HG02588 (cell line): ENCODE data around the gene GMDS.

ENCODE experiments used
- ATAC-seq: cut with Tn5 transposase; IDR thresholded peaks from one replicate; pipeline ENCODE4 v1.9.1; 2021; ENCODE audit warnings: mild to moderate bottlenecking, moderate library complexity; ENCODE audit not compliant: unreplicated experiment

The GMDS gene

GRCh38 chr6:2242311-2242710, 3.1 kb downstream of the GMDS start:
- ATAC-seq: no peak

- ATAC-seq: no peak
Observed at GRCh38 chr6:2240961-2241360, 4.4 kb downstream of the GMDS start.

- ATAC-seq: no peak
Observed at GRCh38 chr6:2237001-2237400, 8.4 kb downstream of the GMDS start.

GRCh38 chr6:2235777-2236495, 9.5 kb downstream of the GMDS start:
- no peak for ATAC-seq

- ATAC-seq: no peak
Observed at GRCh38 chr6:2232445-2232844, 13.0 kb downstream of the GMDS start.

- no peak for ATAC-seq
Observed at GRCh38 chr6:2231438-2231837, 14.0 kb downstream of the GMDS start.

GRCh38 chr6:2230659-2231277, 14.6 kb downstream of the GMDS start:
- peak; percentile 63 for ATAC-seq

- ATAC-seq: no peak
Observed at GRCh38 chr6:2229742-2230141, 15.7 kb downstream of the GMDS start.

- no peak for ATAC-seq
Observed at GRCh38 chr6:2229039-2229438, 16.4 kb downstream of the GMDS start.

GRCh38 chr6:2228392-2228791, 17.0 kb downstream of the GMDS start:
- no peak for ATAC-seq

GRCh38 chr6:2226775-2227174, 18.6 kb downstream of the GMDS start:
- ATAC-seq: no peak

- no peak for ATAC-seq
Observed at GRCh38 chr6:2225422-2226392, 19.7 kb downstream of the GMDS start.

- ATAC-seq: no peak
Observed at GRCh38 chr6:2224847-2225382, 20.5 kb downstream of the GMDS start.

GRCh38 chr6:2222275-2222842, 23.0 kb downstream of the GMDS start:
- ATAC-seq: no peak

GRCh38 chr6:2221726-2222274, 23.6 kb downstream of the GMDS start:
- ATAC-seq: peak; percentile 71

- no peak for ATAC-seq
Observed at GRCh38 chr6:2220154-2220553, 25.3 kb downstream of the GMDS start.

GRCh38 chr6:2218866-2219265, 26.5 kb downstream of the GMDS start:
- no peak for ATAC-seq

- ATAC-seq: no peak
Observed at GRCh38 chr6:2216794-2217383, 28.5 kb downstream of the GMDS start.

GRCh38 chr6:2215342-2215741, 30.1 kb downstream of the GMDS start:
- ATAC-seq: no peak

GRCh38 chr6:2213086-2213485, 32.3 kb downstream of the GMDS start:
- ATAC-seq: no peak
